HG03378 (cell line): Measurements from ENCODE around the gene OR2Y1.
"Not testable (repeated sequence)": the region's sequence is repeated elsewhere in the genome, so short reads cannot be mapped to it uniquely, and the experiment has no call there.

ENCODE experiments used
- ATAC-seq: cut with Tn5 transposase; IDR thresholded peaks from one replicate; pipeline ENCODE4 v1.9.1; 2021; ENCODE audit warnings: mild to moderate bottlenecking, moderate library complexity; ENCODE audit not compliant: unreplicated experiment

The OR2Y1 gene

GRCh38 chr5:180740953-180741352, 1.1 kb upstream of the OR2Y1 start:
- ATAC-seq, result not testable (repeated sequence)

GRCh38 chr5:180739271-180739670, 587 bp downstream of the OR2Y1 start:
- ATAC-seq, result no peak

GRCh38 chr5:180736536-180736935, 3.3 kb downstream of the OR2Y1 start:
- no peak for ATAC-seq

- no peak for ATAC-seq
These were observed 14.9 kb downstream of the OR2Y1 start for GRCh38 chr5:180724944-180725343.

GRCh38 chr5:180723936-180724335, 15.9 kb downstream of the OR2Y1 start:
- ATAC-seq, result no peak

GRCh38 chr5:180720486-180720885, 19.4 kb downstream of the OR2Y1 start:
- ATAC-seq, result no peak

- no peak for ATAC-seq
These were observed 20.1 kb downstream of the OR2Y1 start for GRCh38 chr5:180719781-180720180.

GRCh38 chr5:180718810-180719453, 20.9 kb downstream of the OR2Y1 start:
- ATAC-seq, result no peak

GRCh38 chr5:180717989-180718388, 21.9 kb downstream of the OR2Y1 start:
- no peak for ATAC-seq

GRCh38 chr5:180704362-180704761, 35.5 kb downstream of the OR2Y1 start:
- ATAC-seq, result no peak

- ATAC-seq, result no peak
These were observed 35.9 kb downstream of the OR2Y1 start for GRCh38 chr5:180703912-180704311.

- ATAC-seq, result not testable (repeated sequence)
These were observed 36.5 kb downstream of the OR2Y1 start for GRCh38 chr5:180703371-180703770.

GRCh38 chr5:180700440-180700839, 39.4 kb downstream of the OR2Y1 start:
- ATAC-seq, result not testable (repeated sequence)

GRCh38 chr5:180699042-180699441, 40.8 kb downstream of the OR2Y1 start:
- ATAC-seq, result no peak

- no peak for ATAC-seq
These were observed 43.7 kb downstream of the OR2Y1 start for GRCh38 chr5:180696116-180696515.

- no peak for ATAC-seq
These were observed 47.4 kb downstream of the OR2Y1 start for GRCh38 chr5:180692429-180692828.

GRCh38 chr5:180691046-180691445, 48.8 kb downstream of the OR2Y1 start:
- no peak for ATAC-seq

GRCh38 chr5:180690562-180690961, 49.3 kb downstream of the OR2Y1 start:
- ATAC-seq, result no peak

- ATAC-seq, result no peak
These were observed 50.1 kb downstream of the OR2Y1 start for GRCh38 chr5:180689775-180690174.
